HG03045 (cell line): Measurements from ENCODE around the gene ANKRD11.
"Not testable (repeated sequence)": the region's sequence is repeated elsewhere in the genome, so short reads cannot be mapped to it uniquely, and the experiment has no call there.

ENCODE experiments used
- ATAC-seq: cut with Tn5 transposase; IDR thresholded peaks from one replicate; pipeline ENCODE4 v1.9.1; 2021; ENCODE audit warnings: mild to moderate bottlenecking, moderate library complexity; ENCODE audit not compliant: unreplicated experiment

Gene ANKRD11

DNA sequence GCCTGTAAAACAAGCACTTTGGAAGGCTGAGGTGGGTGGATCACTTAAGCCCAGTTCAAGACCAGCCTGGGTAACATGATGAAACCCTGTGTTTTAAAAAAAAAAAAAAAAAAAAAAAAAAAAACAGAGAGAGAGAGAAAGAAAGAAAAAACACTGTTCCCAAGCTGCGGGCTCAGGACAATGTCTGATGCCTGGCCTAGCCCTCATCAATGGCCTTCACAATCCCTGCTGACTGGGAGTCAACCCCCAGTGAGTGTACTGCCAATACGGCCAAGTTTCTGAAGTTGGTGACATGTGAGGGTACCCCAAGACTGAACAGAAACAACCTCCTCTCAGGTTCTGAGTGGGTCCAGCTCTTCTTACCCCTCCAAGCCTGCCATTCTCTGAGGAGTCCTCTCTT is 156.3 kb downstream of the ANKRD11 start:
- ATAC-seq: no peak

DNA sequence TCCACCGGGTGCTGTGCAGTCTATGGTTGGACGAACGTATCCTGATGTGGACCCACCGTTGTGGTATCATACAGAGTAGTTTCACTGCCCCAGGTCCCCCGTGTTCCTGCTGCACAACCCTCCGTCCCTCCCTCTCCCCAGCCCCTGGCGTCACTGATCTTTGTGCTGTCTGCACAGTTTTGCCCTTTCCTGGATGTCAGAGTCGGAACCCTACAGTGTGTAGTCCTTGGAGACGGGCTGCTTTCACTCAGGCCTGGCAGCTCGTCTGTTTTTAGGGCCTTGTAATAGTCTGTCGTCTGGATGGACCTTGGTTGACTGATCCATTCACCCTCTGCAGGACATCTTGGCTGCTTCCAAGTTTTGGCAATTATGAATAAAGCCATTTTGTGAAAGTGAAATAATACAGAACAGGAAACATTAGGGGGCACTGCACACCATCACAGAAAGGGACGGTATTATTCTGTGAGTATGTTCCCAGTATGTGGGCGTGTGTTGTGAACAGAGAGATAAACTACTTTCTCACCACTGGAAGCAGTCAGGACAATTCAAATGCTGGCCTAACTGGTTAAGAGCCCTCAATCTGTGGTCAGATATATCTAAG is 156.9 kb downstream of the ANKRD11 start:
- ATAC-seq: not testable (repeated sequence)

DNA sequence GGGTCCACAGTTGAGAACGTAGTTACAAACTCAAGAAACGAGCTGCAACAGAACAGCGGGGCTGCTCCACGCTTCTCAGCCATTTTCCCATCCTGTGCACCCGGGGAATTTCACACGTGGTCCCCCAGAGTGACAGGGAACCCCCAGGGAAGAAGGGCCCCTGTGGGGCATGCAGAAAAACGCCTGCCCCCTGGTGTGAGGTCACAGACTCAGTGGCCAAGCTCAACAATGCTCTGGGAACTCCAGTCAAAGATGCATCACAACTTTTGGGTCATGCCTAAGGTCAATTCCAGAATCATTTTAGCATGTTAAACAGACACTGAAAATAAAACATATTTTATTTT is 157.5 kb downstream of the ANKRD11 start:
- no peak for ATAC-seq

DNA sequence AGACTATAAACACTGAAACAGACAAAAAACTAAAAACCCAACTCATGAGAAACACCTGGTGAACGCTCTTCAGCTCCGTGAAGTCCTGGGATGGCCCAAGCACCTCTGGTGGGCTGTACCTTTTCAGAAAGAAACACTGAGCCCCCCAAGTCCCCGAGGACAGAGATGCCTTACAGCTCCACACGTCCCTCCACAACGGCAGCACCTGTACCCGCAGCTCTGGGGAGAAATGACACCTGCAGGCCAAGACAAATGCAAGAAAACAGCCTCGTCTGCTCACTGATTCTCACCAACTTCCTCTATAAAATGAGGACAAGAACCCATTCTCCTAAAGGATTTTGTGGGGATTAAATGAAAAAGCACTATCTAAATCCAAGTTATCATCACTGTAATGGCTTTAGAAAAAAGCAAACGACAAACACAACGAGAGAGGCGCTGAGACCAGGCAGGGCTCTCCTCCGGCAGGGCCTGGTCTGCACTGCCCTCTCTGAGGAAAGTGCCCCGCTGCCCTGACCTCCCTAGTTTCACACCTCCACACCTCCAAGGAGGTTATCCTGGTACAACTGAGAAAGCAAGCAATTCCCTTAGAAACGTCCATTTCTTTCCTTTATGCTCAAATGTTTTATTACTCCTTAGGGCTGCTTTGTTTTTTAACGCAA is 158.0 kb downstream of the ANKRD11 start:
- no peak for ATAC-seq

DNA sequence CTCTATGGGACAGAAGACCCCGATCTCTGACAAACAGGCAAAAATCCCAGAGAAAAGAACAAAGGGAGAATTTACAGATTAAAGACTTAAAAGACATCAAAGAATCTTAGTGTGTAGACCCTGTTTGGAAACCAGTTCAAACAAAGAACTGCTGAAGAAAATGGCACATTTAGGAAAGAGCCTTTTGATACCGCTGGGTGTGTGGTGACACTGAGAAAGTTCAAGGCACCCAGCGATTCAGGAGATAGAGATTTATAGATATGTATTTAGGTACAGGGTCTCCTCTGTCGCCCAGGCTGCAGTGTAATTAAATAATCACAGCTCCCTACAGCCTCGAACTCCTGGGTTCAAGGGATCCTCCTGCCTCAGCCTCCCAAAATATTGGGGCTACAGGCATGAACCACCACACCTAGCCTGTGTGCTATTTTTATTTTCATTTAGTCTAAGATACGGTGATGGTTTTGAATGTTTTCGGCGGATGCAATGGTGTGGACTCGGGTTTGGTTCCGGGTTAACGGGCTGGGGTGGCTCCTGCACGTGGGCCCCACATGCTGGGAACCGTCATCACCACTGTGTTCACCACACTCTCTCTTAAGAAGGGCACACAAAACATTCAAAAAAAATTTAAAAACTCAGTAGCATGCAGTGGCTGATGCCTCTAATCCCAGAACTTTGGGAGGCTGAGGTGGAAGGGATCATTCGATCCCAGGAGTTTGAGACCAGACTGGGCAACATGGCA is 158.8 kb downstream of the ANKRD11 start:
- ATAC-seq: no peak

DNA sequence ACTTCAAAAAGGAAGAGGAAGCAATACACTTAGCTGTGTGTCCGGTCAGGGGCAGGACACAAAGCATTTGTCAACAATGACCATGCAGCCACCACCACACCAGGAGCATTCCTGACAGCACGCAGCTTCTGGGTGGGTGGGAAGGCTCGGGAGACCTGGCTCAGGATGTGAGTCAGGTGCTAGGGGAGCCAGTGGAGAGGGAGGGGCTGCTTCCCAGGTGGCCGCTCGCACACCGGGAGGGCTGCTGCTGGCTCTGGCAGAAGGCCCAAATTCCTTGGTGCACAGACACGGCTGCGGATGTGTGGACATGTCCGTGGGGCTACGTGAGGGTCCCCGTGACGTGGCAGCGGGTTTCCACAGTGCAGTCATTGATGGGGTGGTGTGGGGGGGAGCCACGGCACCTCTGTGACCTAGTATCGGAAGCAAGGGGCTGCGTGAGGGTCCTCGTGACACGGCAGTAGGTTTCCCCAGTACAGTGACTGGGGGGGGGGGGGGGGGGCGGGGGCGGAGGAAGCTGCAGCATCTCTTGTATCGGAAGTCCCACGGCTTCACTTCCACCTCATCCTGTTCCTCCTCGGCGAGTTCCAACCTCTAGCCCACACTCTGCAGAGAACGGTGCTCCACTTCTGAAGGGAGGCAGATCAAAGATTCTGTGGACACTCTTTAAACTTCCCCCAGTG is 160.0 kb downstream of the ANKRD11 start:
- ATAC-seq: no peak

DNA sequence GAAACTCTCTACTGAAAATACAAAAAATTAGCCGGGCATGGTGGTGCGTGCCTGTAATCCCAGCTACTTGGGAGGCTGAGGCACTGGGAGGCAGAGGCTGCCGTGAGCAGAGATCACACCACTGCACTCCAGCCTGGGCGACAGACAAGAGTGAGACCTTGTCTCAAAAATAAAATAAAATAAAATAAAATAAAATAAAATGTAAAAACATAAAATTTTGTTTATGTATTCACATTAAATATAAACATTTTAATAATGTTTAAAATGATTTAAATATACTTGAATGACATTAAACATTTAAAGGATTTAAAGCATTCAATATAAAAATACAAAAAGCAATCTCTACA is 160.6 kb downstream of the ANKRD11 start:
- not testable (repeated sequence) for ATAC-seq

DNA sequence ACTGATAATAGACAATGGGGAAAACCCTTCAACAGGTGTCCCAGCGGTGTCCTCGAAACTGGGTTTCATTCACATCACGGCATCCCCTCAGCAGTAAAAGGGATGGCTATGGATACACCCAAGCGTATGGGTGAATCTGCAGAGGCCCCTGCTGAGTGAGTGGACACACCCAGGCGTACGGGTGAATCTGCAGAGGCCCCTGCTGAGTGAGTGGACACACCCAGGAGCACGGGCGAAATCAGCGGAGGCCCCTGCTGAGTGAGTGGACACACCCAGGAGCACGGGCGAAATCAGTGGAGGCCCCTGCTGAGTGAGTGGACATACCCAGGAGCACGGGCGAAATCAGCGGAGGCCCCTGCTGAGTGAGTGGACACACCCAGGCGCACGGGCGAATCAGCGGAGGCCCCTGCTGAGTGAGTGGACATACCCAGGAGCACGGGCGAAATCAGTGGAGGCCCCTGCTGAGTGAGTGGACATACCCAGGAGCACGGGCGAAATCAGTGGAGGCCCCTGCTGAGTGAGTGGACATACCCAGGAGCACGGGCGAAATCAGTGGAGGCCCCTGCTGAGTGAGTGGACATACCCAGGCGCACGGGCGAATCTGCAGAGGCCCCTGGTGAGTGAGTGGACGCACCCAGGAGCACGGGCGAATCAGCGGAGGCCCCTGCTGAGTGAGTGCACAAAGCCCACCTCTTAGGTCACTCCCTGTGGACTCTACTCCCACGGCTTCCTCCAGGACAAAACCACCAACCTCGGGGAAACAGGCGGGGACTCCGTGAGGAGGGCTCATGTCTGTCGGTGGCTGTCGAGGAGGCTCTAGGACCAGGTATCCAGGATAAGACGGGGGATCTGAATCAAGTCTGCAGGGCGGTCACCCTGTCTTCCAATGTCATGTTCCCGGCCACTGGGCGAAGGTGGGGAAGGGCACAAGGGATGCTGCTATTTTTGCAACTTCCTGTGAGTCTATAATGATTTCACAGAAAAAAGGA is 161.7 kb downstream of the ANKRD11 start:
- ATAC-seq: not testable (repeated sequence)

DNA sequence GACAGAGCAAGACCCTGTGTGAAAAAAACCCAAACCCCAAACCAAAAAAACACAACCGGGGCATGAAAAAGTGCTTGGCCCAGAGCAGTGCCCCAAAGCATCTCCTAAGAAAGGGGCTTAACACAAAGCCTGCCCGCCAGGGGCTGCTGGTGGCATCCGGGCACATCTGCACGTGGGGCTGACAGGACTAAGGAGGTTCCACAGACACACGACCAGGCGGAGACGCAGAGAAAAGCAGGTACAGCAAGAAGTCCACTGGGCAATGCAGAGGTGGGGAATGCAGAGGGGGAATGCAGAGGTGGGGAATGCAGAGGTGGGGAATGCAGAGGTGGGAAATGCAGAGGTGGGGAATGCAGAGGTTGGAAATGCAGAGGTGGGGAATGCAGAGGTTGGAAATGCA is 163.6 kb downstream of the ANKRD11 start:
- ATAC-seq: no peak

DNA sequence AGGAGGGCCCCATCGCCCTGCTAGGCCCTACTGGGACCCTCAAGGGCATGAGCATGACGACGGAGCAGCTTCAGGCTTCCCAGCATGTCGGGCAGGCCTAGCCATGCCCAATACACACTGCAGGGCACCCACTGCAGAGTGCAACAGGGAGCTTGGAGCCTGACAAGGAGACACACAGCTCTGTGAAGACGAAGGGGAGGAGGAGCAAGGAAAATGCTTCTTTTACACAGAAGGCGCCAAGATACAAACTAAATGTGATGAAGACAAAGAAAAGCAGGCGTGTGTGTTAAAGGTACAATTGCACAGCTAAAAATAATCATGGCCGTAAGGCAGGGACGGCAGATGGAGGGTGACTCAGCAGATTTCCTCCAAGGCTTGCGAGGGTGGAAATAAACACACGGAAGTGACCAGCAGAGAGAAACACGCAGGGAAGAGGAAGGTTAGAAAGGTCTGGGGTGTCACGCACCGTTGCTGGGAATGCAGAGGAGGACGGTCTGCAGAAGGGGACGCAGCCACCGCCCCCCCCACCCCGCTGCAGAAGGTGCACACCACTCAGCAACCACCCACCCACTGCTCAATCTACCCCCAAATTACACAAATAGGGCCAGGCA is 164.4 kb downstream of the ANKRD11 start:
- no peak for ATAC-seq

DNA sequence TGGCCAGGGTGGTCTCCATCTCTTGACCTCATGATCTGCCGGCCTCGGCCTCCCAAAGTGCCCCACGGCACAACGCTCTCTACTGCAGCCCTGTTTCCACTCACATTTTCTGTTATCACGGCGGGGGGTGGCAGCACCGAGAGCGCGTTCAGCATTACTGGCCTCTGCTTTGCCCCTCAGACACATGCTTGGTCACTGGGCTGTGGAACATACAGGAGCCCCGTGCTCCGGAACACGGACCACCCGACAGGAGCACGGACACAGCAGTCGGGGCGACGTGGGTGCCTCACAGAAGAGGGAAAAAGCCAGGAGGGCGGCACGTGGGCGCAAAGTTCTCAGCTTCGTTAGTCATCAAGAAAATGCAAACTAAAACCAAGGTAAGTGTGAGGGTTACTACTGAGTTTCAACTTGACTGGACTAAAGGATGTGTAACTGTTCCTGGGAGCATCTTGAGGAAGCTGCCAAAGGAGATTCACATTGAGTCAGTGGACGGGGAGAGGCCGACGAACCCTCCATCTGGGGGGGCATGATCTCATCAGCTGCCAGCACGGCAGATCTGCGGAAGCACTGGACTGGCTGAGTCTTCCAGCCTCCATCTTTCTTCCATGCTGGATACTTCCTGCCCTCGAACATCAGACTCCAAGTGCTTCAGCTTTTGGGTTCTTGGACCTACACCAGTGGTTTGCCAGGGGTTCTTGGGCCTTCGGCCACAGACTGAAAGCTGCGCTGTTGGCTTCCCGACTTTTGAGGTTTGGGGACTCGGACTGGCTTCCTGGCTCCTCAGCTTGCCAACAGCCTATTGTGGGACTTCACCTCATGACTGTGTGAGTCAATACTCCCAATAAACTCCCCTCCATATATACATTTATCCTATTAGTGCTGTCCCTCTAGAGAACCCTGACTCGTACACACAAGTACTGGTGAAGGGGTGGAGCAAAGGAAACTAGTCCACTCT is 166.0 kb downstream of the ANKRD11 start:
- no peak for ATAC-seq

DNA sequence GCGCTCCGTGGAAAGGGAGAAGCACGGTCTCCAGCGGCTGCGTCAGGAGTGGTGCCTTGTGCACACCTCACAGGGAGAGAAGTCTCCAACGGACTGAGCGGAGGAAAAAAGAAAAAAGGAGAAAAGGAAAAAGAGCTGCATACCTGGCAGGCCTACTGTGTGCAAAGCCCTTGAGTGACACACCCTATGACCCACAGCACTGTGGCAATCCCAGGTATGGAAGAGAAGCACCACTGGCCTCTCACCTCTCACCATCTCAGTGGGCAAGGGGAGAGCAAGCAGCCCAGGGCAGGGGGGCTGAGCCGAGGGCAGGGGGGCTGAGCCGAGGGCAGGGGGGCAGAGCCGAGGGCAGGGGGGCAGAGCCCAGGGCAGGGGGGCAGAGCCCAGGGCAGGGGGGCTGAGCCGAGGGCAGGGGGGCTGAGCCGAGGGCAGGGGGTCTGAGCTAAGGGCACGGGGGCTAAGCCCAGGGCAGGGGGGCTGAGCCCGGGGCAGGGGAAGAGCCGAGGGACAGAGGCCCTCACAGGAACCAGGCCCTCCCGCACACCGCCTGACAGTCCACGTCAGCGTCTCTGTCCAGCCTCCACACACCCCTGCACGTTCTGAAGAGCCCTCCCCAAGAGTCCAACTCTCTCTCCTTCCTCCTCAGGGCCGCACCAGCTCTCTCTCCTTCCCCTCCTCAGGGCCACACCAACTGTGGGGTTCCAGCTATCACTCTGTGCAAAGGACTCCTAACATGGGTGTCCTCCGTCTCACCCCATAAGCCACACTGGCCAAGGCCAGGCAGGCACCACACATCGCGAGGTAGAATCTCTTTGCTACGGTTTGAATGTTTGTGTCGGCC is 167.0 kb downstream of the ANKRD11 start:
- ATAC-seq: no peak

DNA sequence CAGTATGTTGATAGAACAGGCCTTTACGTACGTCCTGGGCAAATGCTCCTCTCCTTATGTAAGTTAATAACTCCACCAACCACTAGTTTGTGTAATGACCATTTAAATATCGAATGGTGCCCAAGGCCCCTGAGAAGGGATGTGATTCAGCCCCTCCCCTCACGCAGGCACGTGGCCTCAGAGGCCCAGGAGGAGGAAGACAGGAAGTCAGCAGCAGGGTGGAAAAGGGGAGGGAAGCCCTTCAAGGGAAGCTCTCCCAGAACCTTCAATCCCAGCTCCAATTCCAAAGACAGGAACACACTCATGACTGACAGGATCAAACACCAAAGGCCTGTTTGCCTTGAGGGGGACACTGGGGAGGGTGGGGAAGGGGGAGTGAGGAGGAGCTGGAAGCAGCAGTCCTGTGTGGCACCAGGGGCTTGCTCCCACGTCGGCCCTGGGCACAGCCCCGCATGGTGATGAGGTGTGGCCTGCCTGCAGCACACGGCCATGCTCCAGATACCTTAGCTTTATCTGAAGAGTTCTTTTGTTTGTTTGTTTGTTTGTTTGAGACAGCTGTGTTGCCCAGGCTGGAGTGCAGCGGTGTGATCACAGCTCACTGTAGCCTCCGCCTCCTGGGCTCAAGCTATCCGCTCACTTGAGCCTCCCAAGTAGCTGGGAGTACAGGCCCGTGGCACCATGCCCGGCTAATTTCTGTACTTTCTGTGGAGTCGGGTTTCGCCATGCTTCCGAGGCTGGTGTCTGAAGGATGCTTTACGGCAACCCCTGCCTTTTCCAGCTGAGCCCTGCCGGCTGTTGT is 167.8 kb downstream of the ANKRD11 start:
- ATAC-seq: no peak

DNA sequence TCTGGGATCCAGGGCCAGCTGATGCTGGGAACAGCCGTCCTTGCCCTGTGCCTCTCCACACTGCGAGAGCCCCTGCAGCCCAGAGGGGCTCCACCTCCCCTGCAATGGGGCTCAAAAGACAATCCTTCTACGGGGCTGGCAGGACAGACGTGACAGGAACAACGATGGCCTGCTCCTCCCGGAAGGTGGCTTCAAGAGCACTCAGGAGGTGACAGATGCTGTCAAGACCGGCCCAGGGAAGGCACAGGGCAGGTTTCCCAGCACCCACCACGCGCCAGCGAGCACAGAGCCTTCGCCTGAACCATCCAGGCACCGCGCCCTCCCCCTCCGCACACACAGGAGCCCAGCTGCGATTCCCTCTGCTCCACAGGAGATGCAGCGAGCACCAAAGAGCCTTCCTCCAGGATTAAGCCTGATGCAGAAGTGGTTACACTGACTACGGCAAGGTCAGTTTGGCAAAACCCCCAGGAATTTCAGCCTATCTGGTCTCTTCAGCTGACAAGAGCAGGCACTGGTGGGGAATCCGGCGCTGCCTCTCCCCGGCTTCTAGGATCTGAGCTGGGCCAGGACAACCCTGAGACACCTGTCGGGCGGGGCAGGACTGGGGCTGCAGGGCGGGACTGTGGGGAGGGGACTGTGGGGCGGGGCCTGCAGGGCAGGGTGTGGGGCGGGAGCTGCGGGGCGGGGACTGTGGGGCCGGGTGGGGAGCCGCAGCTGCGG is 169.4 kb downstream of the ANKRD11 start:
- ATAC-seq: no peak

DNA sequence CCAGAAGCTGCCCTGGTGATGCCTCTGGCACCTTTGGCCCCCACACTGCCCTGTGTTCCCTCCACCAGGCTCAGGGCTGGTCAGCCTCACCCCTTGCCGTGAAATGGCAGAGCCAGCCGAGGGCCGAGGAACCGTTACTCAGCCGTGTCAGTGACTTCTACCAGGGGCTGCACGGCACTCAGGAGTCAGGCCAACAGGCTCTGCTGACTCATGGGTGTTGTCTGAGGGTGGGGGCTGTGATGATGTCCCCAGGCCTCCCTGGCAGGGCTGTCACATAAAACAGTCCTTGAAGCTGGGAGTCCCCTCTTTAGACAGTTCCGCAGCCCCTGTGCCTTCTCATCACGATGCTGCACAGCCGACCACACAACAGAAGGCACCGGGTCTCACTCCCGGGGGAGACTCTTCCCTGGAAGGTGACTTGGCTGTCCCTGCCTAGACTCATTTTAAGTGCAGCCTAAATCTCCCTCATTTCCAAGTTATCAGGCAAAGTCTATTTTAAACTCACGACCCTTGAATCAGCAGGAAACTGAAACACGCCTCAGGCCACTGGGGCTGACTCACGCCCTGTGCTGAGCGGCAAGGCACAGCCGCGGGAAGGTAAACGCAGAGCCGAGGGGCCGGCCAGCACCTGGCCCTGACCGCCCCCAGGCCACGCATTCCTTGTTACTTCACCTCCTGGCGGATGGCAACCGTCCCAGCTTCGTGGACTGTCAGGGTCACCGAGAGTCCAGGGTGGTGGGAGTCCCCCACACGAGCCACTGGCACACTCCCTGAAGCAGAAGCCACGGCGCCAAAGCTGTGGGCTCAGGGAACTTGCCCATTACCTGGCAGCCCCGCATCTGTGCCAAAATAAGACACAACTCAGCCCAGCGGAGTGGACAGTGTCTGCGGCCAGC is 170.2 kb downstream of the ANKRD11 start:
- ATAC-seq: no peak

DNA sequence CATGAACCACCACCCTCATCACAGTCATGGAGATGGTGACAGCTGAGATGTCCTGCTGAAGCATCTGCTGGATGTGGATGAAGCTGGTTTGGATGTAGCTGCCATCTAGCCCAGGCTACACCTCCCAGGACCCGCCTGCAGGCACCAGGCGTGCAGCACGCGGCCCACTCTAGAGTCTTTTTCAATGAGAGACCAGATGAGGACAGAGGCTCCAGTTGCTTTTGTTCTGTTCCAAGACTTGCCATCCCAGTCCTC is 170.8 kb downstream of the ANKRD11 start:
- no peak for ATAC-seq
